ENCODE results near the gene GALT. TPM values are rescaled to one million over a fixed set of nuclear protein-coding genes. Genes with fewer than 3 reads are reported as not detected.
A peak's percentile ranks its signal among the peaks of the same experiment; 100 is the strongest.
"Not testable (repeated sequence)": the region's sequence is repeated elsewhere in the genome, so short reads cannot be mapped to it uniquely, and the experiment has no call there.

GALT gene
- total RNA-seq, 2 donors from 2014 or later = 63.5 to 104 TPM

DNA sequence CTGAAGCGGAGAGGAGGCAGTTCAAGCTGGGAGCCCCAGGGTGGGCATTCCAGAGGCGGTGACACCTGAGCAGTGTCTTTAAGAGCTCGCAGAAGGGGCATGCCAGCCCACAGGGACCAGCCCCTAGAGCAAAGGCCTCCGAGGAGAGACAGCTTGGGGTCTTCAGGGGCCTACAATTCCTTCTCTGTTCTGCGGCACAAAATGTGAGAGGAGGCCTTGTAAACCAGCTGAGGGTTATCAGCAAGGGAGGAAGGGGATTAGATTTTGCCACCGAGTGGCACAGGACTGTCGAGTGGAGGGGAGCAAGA is 8.4 kb upstream of the GALT start:
- Mint-ChIP-seq H3K27ac (peak overlapping the region; percentile 91 to 98), H3K9me3 (no peaks in the 10 kb centered on the region), H3K36me3 (peaks cover 16 to 17% of the 10 kb centered on the region in 2 donors)
- DNase-seq (ENCODE audit: low spot score in 2 of 2) = no peak
- peak in 1 of 2 donors; percentile 8 for ATAC-seq

DNA sequence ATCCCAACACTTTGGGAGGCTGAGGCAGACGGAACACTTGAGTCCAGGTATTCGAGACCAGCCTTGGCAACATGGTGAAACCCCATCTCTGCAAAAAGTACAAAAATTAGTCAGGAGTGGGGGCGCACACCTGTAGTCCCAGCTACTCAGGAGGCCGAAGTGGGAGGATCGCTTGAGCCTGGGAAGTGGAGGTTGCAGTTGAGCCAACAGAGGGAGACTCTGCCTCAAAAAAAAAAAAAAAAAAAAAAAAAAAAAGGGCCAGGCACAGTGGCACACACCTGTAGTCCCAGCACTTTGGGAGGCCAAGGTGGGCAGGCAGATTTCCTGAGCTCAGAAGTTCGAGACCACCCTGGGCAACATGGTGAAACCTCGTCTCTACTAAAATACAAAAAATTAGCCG is 7.2 kb upstream of the GALT start:
- not testable (repeated sequence) for H3K9me3 Mint-ChIP-seq; ATAC-seq; H3K27ac Mint-ChIP-seq; DNase-seq (ENCODE audit: low spot score in 2 of 2)
- H3K36me3 Mint-ChIP-seq = peaks cover 16 to 17% of the 10 kb centered on the region in 2 donors

DNA sequence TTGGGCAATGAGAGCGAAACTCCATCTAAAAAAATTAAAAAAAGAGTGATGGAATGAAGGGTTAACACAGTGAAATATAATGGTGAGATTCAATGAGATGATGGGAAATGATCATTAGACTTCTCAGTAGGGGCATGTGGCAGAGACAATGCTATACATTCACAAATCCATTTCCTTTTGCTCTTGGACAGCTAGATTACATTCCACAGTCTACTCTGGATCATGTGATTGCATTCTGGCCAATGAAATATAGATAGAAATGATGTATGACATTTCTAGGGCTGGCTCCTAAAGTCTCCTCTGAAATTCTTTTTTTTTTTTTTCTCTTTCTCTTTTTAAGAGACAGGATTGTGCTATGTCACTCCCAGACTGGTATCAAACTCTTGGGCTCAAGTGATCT is 3.8 kb upstream of the GALT start:
- DNase-seq (ENCODE audit: low spot score in 2 of 2) (no peak), ATAC-seq (no peak)
- Mint-ChIP-seq H3K27ac (no peak overlapping the region), H3K36me3 (peaks cover 6 to 8% of the 10 kb centered on the region in 2 donors), H3K9me3 (no peaks in the 10 kb centered on the region)

DNA sequence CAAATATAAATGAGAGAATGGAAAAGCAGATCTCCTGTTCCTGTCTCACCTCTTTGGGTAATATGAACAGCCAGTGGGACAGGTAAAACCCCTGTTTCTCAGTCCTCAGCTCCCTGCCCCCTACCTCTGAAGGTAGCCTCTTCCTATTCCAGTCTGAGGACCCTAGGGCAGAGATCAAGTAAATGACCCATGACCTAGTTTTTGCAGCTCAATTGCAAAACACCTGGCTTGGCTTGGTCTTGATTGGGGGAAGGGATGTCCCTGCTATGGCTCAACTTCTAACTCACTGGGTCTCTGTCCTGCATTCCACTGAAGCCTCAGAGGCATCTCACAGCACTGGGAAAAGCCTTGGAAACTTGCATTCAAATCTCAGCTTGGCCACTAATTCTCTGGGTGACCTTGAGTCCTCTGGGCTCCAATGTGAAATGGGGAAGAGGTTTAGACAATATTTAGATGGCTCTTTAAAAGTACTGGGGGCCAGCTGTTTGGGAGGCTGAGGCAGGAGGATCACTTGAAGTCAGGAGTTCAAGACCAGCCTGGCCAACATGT is 1.6 kb upstream of the GALT start:
- Mint-ChIP-seq H3K27ac (no peak overlapping the region), H3K9me3 (no peaks in the 10 kb centered on the region), H3K36me3 (peaks cover 25 to 26% of the 10 kb centered on the region in 2 donors)
- ATAC-seq = no peak
- no peak for DNase-seq (ENCODE audit: low spot score in 2 of 2)

DNA sequence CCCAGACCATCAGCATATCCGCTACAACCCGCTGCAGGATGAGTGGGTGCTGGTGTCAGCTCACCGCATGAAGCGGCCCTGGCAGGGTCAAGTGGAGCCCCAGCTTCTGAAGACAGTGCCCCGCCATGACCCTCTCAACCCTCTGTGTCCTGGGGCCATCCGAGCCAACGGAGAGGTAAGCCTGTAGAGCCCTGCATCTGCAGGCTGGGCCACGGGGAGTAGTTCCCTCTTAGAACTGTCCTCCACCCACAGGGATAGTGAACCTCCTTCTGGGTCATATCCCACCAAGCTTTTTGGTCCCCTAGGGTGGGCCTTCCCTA is 569 bp downstream of the GALT start:
- Mint-ChIP-seq H3K9me3 (no peaks in the 10 kb centered on the region), H3K36me3 (peaks cover 25 to 26% of the 10 kb centered on the region in 2 donors), H3K27ac (peak overlapping the region; percentile 75 to 88)
- peak in 1 of 2 donors; percentile 41 for ATAC-seq
- peak in 1 of 2 donors; percentile 71 for DNase-seq (ENCODE audit: low spot score in 2 of 2)

DNA sequence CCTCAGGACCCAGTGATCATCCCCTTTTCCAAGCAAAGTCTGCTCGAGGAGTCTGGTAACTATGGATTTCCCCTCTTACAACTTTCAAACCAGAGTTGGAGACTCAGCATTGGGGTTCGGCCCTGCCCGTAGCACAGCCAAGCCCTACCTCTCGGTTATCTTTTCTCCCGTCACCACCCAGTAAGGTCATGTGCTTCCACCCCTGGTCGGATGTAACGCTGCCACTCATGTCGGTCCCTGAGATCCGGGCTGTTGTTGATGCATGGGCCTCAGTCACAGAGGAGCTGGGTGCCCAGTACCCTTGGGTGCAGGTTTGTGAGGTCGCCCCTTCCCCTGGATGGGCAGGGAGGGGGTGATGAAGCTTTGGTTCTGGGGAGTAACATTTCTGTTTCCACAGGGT is 1.2 kb downstream of the GALT start:
- H3K27ac Mint-ChIP-seq = peak overlapping the region; percentile 75 to 88

DNA sequence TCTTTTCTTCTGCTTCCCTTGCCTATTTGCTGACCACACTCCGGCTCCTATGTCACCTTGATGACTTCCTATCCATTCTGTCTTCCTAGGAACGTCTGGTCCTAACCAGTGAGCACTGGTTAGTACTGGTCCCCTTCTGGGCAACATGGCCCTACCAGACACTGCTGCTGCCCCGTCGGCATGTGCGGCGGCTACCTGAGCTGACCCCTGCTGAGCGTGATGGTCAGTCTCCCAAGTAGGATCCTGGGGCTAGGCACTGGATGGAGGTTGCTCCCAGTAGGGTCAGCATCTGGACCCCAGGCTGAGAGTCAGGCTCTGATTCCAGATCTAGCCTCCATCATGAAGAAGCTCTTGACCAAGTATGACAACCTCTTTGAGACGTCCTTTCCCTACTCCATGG is 2.2 kb downstream of the GALT start:
- Mint-ChIP-seq H3K9me3 (no peaks in the 10 kb centered on the region), H3K27ac (peak overlapping the region; percentile 48 to 75), H3K36me3 (peaks cover 25 to 26% of the 10 kb centered on the region in 2 donors)
- ATAC-seq (no peak), DNase-seq (ENCODE audit: low spot score in 2 of 2) (no peak)

More for the DNA sequence above, 1.2 kb downstream of the GALT start:
- Mint-ChIP-seq H3K36me3 (peaks cover 25 to 26% of the 10 kb centered on the region in 2 donors), H3K9me3 (no peaks in the 10 kb centered on the region)
- DNase-seq (ENCODE audit: low spot score in 2 of 2) = no peak
- no peak for ATAC-seq

DNA sequence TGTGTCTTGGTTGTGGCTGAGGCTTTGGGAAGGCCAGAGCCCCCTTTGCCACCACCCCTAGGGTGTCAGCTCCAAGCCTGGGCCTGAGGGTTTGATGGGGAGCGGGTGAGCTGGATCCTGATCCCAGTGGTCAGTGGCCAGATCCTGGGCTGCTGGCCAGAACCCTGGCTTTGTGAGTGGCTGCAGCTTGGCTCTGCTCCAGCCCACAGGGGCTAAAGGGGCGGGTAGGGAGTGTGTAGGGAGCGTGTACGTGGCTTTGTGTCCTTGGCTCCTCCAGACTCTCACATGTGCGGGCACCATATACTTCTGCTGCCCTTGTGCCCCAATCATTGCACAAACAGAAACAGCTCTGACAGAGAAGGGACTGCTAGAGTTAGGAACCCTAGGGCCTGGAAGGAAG is 4.3 kb downstream of the GALT start:
- H3K27ac Mint-ChIP-seq = no peak overlapping the region
- DNase-seq (ENCODE audit: low spot score in 2 of 2) = no peak
- ATAC-seq = no peak
- peaks cover 25 to 26% of the 10 kb centered on the region in 2 donors for H3K36me3 Mint-ChIP-seq
- no peaks in the 10 kb centered on the region for H3K9me3 Mint-ChIP-seq

DNA sequence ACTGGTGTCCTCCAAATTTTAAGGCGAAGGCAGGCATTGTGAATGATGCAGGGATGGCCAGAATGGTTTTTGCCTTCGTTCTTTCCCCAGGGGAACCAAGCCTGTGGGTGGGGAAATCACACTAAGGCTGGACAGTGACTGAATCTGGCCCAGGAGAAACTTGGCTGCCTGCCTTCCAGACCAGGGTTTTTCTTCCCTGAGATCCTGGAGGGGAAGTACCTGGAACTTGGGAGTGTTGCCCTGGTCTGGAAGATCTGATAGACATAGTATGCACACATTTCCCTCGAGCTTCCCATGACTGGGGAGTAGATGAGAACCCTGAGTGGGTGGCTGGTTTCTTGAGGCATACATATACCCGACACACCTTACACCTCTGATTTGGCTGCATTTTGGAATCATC is 4.8 kb downstream of the GALT start:
- no peak for ATAC-seq
- Mint-ChIP-seq H3K27ac (no peak overlapping the region), H3K36me3 (peaks cover 25 to 26% of the 10 kb centered on the region in 2 donors), H3K9me3 (no peaks in the 10 kb centered on the region)
- DNase-seq (ENCODE audit: low spot score in 2 of 2) = no peak

DNA sequence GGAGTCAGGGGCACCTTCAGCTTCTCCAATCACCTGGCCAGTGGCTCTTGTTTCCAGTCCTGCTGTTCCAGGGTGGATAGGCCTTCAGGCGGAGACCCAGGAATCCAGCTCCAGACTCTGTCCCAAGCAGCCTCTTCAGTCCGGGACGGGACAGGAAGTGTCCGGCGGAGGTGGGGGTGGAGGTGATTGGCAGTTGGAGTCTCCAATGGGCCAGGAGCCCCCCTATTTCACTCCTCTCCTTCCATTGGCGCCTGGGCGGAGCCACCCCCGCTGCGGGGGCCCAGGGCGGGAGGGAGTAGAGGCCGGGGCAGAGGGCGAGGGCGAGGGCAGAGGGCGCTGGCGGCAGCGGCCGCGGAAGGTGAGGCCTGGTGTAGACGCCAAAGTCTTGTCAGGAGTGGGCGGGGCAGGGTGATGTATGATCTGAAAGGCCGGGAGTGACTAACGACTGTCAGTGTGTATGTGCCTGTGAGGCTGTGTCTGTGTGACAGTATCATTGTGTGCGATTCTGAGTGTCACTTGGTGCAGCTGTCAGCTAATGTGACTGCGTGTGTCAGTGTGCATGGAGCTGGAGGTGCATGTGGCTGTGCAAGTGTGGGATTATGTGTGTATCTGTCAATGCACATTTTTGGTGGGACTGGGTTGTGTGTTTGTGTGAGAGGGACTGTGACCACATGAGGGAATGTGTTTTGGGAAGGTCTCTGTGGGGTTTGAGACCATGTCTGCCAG is 5.6 kb downstream of the GALT start, which contains the start of gene IL11RA:
IL11RA (plus strand) TSS at position 310 of the 726 bp plus-strand sequence. CDS start 3,033 bp downstream, outside the sequence.
- peak; percentile 84 to 86 for ATAC-seq
- H3K27ac Mint-ChIP-seq = peak within 1 kb of the TSS; percentile 13 to 62
- H3K9me3 Mint-ChIP-seq = no peaks in the 10 kb centered on the region
- H3K36me3 Mint-ChIP-seq = peaks cover 23 to 26% of the 10 kb centered on the region in 2 donors
- DNase-seq (ENCODE audit: low spot score in 2 of 2) = peak in 1 of 2 donors; percentile 46

DNA sequence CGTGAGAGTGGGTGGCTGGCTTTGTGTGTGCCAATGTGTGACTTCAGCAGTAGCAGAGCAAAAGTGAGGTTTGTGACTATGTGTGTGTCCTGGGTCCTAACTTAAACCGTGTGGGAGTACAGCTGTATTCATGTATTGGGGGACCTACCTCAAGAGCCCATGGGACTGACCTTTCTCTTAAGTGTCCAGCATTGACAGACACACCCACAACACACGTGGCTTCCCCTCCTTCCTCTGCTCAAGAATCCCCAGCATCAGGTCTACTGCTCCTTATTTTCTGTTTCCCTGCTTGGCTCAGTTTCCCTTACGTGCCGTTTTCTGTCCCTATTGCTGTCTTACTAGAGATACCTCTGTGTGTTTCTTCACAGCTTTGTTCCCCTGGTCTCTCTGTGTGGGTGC is 6.1 kb downstream of the GALT start:
- DNase-seq (ENCODE audit: low spot score in 2 of 2) = no peak
- Mint-ChIP-seq H3K9me3 (no peaks in the 10 kb centered on the region), H3K36me3 (peaks cover 18 to 21% of the 10 kb centered on the region in 2 donors), H3K27ac (peak overlapping the region; percentile 13 to 26)
- ATAC-seq = no peak

DNA sequence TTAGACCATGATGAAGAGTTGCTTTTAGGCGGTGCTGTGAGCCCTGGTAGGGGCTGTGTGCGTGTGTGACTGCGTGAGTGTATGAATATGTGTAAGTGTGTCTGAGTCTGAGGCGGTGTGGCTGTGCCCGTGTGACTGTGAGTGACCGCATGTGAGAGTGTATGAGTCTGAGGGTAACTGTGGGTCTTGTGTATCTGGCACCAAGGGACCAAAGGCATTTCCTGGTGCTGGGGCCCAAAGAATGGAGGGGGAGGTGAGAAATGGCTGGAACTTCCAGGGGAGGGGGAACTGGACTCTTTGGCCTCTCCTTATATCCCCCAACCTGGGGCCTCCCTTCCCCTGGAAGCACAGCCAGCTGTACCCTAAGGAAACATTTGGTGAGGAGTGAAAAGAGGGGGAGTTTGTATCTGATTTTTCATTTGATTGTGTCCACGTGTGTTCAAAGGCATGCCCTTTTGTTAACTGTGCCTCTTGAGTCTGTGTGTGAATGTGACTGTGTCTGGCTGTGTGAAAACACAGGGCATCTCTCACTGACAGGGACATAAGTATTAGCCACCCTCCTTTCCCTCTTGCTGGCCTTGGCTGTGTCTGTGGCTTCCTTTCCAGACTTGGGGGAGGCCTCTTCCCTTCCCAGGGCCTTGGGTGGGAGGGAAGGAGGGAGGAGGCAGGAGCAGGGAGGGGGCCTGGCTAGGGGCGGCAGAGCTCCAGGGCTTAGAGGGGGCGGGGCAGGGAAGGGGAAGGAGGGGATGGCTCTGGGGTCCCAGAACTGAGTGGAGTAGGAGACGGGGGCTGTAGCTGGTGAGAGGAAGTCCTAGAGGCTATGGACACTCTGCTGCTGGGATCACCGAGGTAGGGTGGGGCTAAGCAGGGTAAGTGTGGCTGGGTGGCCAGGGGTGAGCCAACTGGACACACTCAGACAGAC is 6.9 kb downstream of the GALT start:
- no peak for DNase-seq (ENCODE audit: low spot score in 2 of 2)
- no peak for ATAC-seq
- Mint-ChIP-seq H3K36me3 (peaks cover 10 to 13% of the 10 kb centered on the region in 2 donors), H3K9me3 (no peaks in the 10 kb centered on the region), H3K27ac (peak overlapping the region; percentile 26 to 55)

DNA sequence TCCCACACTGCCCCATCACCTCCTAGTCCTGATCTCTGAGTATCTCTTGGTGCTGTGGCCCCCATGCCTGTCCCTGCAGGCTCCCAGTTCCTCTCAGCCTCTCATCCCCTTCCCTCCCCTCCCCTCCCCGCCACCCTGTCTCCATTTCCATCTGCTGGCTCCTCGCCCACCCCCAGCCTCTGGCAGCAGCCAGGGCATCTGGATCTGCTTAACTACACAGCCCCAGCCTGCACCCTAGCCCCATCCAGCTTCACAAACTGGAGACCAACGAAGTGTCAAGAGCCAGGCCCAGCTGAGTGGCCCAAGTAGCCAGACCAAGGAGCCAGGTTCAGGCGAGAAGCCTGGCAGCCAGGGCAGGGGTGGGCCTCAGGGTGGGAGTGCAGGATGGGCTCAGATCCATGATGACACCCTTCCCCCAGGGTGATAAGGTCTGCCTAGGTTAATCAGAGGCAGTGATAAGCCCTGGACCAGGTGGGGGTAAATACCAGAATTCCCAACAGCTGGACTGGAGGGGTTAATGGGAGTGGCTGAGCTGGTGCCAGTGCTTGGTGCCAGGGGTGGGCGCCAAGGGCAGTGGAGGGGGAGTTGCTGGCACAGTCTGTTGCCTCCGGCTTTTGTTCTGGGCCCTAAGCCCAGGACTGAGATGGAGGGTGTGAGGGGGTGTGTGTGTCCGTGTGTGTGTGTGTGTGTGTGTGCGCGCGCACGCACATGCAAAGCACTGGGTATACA is 8.0 kb downstream of the GALT start:
- H3K9me3 Mint-ChIP-seq = no peaks in the 10 kb centered on the region
- H3K27ac Mint-ChIP-seq = peak overlapping the region; percentile 37 to 55
- no peak for ATAC-seq
- no peak for DNase-seq (ENCODE audit: low spot score in 2 of 2)
- H3K36me3 Mint-ChIP-seq = peaks cover 2 to 4% of the 10 kb centered on the region in 2 donors

DNA sequence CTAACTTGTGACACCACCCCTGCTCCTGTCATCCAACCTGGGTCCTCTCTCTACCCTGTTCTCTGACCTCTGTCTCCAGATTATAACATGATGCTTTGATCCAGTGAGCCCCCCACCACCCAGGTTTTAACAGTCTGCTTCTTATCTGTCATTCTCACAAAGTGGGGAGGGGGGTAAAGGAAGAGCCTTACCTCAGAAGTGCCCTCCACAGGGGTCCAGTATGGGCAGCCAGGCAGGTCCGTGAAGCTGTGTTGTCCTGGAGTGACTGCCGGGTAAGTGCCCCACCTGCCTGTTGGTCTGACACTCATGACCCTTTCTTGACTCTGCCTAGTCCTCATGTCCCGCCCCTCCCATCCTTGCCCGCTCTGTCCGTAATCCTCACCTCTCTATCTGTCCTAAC is 8.9 kb downstream of the GALT start:
- DNase-seq (ENCODE audit: low spot score in 2 of 2) (no peak), ATAC-seq (no peak)
- Mint-ChIP-seq H3K36me3 (no peaks in the 10 kb centered on the region), H3K27ac (peak overlapping the region in 1 of 2 donors; percentile 36), H3K9me3 (no peaks in the 10 kb centered on the region)

DNA sequence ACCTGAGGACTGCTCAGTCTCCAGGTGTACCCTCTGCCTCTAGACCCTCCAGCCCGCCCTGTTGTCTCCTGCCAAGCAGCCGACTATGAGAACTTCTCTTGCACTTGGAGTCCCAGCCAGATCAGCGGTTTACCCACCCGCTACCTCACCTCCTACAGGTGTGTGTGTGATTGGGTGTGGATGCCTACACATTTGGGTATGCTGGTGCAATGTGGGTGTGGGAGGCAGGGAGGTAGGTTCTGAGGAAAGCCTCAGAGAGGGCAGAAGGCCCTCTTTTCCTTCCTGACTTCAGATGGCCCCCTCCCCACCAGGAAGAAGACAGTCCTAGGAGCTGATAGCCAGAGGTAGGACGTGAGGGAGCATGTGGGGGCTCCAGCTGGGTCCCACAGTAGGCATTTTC is 10.5 kb downstream of the GALT start:
- DNase-seq (ENCODE audit: low spot score in 2 of 2) (no peak), ATAC-seq (no peak)
- H3K36me3 Mint-ChIP-seq = peaks cover 0 to 6% of the 10 kb centered on the region in 2 donors
- H3K27ac Mint-ChIP-seq = no peak overlapping the region
- H3K9me3 Mint-ChIP-seq = no peaks in the 10 kb centered on the region

DNA sequence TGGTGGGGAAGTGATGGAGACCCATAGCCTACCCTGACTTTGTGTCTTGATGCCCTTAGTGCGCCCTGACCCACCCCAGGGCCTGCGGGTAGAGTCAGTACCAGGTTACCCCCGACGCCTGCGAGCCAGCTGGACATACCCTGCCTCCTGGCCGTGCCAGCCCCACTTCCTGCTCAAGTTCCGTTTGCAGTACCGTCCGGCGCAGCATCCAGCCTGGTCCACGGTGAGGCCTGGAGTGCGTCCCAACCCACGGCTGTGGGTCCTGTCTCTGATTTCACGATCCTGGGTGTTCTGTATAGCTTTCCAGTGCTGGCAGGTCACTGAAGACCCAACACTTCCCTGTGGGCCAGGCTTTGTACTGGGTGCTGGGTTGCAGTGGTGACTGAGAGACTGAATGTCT is 12.0 kb downstream of the GALT start:
- DNase-seq (ENCODE audit: low spot score in 2 of 2) (no peak), ATAC-seq (no peak)
- H3K9me3 Mint-ChIP-seq = no peaks in the 10 kb centered on the region
- H3K27ac Mint-ChIP-seq = peak overlapping the region in 1 of 2 donors; percentile 12
- H3K36me3 Mint-ChIP-seq = peaks cover 0 to 6% of the 10 kb centered on the region in 2 donors

Data from activated naive CD4-positive, alpha-beta T cell treated with anti-CD3 and anti-CD28 coated beads, Interleukin-2, amount 50 U/mL, for 72 hours (primary cell).